ENCODE data around the gene KLHL22.

GRCh38 chr22:20488946-20489345 lies 6.6 kb downstream of the KLHL22 start:
- TF ChIP-seq, protein P1, sequence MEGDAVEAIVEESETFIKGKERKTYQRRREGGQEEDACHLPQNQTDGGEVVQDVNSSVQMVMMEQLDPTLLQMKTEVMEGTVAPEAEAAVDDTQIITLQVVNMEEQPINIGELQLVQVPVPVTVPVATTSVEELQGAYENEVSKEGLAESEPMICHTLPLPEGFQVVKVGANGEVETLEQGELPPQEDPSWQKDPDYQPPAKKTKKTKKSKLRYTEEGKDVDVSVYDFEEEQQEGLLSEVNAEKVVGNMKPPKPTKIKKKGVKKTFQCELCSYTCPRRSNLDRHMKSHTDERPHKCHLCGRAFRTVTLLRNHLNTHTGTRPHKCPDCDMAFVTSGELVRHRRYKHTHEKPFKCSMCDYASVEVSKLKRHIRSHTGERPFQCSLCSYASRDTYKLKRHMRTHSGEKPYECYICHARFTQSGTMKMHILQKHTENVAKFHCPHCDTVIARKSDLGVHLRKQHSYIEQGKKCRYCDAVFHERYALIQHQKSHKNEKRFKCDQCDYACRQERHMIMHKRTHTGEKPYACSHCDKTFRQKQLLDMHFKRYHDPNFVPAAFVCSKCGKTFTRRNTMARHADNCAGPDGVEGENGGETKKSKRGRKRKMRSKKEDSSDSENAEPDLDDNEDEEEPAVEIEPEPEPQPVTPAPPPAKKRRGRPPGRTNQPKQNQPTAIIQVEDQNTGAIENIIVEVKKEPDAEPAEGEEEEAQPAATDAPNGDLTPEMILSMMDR (IDR thresholded peaks at IDR 0.05): no peak
- TF ChIP-seq EP300 (IDR thresholded peaks at IDR 0.05): no peak

All from esophagus muscularis mucosa (tissue), 3 donors.